ENCODE data around the gene KLF5. TPM values are rescaled to one million over a fixed set of nuclear protein-coding genes. Genes with fewer than 3 reads are reported as not detected.

Gene KLF5
- polyA plus RNA-seq, 3 donors: 1.8 to 6.5 (median 3.6) TPM

- H3K27me3 Mint-ChIP-seq (ENCODE audit: low read depth in 3 of 3): peaks cover 0 to 1% (median 0%) of the 10 kb centered on the region in 3 donors
- H3K9me3 ChIP-seq (replicated peaks in 1 of 2; ENCODE audit: control insufficient read depth in 1 of 2, insufficient read depth in 1 of 2, low read length in 2 of 2): peaks cover 8 to 11% of the 10 kb centered on the region in 2 donors
- no CpG with 5 or more reads among the region's 1 CpG for WGBS (ENCODE audit: insufficient coverage)
- no peak overlapping the region for H3K27ac Mint-ChIP-seq
- no peaks in the 10 kb centered on the region for H3K79me2 ChIP-seq (ENCODE audit: insufficient read depth, low read length)
- intact Hi-C loops (cut with micrococcal nuclease): no loop called here
- no peak overlapping the region for H3K27ac ChIP-seq (ENCODE audit: low read depth in 1 of 2, low read length in 2 of 2)
- no peaks in the 10 kb centered on the region for H3K4me1 ChIP-seq (ENCODE audit: control insufficient read depth in 1 of 2, insufficient read depth in 2 of 2, low read length in 2 of 2)
- DNase-seq: no peak
- H3K27me3 ChIP-seq (ENCODE audit: control insufficient read depth in 2 of 2, insufficient read depth in 2 of 2, low read length in 2 of 2): no peaks in the 10 kb centered on the region
- H3K4me2 ChIP-seq (replicated peaks; ENCODE audit: extremely low read depth, low read length, poor library complexity, severe bottlenecking): no peak overlapping the region
- no peaks in the 10 kb centered on the region for H3K4me1 Mint-ChIP-seq
- no peak overlapping the region for H2AFZ ChIP-seq (ENCODE audit: insufficient read depth, low read depth, low read length, poor library complexity, severe bottlenecking)
- no peaks in the 10 kb centered on the region for H3K36me3 Mint-ChIP-seq
- H4K20me1 ChIP-seq (ENCODE audit: insufficient read depth, low read length): no peaks in the 10 kb centered on the region
- H3K4me3 Mint-ChIP-seq: no peak overlapping the region
- H3K9ac ChIP-seq (ENCODE audit: insufficient read depth, low read length, poor library complexity, severe bottlenecking): no peak overlapping the region
- no peaks in the 10 kb centered on the region for H3K36me3 ChIP-seq (replicated peaks in 1 of 2; ENCODE audit: control insufficient read depth in 1 of 2, insufficient read depth in 2 of 2, low read length in 2 of 2)
- H3K9me3 Mint-ChIP-seq: peaks cover 0 to 28% (median 14%) of the 10 kb centered on the region in 7 donors
- TF ChIP-seq, protein P1, sequence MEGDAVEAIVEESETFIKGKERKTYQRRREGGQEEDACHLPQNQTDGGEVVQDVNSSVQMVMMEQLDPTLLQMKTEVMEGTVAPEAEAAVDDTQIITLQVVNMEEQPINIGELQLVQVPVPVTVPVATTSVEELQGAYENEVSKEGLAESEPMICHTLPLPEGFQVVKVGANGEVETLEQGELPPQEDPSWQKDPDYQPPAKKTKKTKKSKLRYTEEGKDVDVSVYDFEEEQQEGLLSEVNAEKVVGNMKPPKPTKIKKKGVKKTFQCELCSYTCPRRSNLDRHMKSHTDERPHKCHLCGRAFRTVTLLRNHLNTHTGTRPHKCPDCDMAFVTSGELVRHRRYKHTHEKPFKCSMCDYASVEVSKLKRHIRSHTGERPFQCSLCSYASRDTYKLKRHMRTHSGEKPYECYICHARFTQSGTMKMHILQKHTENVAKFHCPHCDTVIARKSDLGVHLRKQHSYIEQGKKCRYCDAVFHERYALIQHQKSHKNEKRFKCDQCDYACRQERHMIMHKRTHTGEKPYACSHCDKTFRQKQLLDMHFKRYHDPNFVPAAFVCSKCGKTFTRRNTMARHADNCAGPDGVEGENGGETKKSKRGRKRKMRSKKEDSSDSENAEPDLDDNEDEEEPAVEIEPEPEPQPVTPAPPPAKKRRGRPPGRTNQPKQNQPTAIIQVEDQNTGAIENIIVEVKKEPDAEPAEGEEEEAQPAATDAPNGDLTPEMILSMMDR (IDR thresholded peaks at IDR 0.05): no peak
- H3K4me3 ChIP-seq (replicated peaks in 1 of 3; ENCODE audit: low read depth in 2 of 3, low read length in 3 of 3): no peak overlapping the region
These were observed 32.0 kb downstream of the KLF5 start for GRCh38 chr13:73090823-73091187.

- no peak overlapping the region for H3K27ac ChIP-seq (ENCODE audit: low read depth in 1 of 2, low read length in 2 of 2)
- TF ChIP-seq, protein P1 (IDR thresholded peaks at IDR 0.05): no peak
- no peak overlapping the region for H3K4me2 ChIP-seq (replicated peaks; ENCODE audit: extremely low read depth, low read length, poor library complexity, severe bottlenecking)
- no peak overlapping the region for H2AFZ ChIP-seq (ENCODE audit: insufficient read depth, low read depth, low read length, poor library complexity, severe bottlenecking)
- H3K27ac Mint-ChIP-seq: no peak overlapping the region
- no peaks in the 10 kb centered on the region for H3K4me1 Mint-ChIP-seq
- no peaks in the 10 kb centered on the region for H3K36me3 Mint-ChIP-seq
- no peak for DNase-seq
- H4K20me1 ChIP-seq (ENCODE audit: insufficient read depth, low read length): no peaks in the 10 kb centered on the region
- no peaks in the 10 kb centered on the region for H3K36me3 ChIP-seq (replicated peaks in 1 of 2; ENCODE audit: control insufficient read depth in 1 of 2, insufficient read depth in 2 of 2, low read length in 2 of 2)
- H3K4me3 Mint-ChIP-seq: no peak overlapping the region
- no peak overlapping the region for H3K4me3 ChIP-seq (replicated peaks in 1 of 3; ENCODE audit: low read depth in 2 of 3, low read length in 3 of 3)
- no peaks in the 10 kb centered on the region for H3K79me2 ChIP-seq (ENCODE audit: insufficient read depth, low read length)
- peaks cover 0 to 19% (median 12%) of the 10 kb centered on the region in 7 donors for H3K9me3 Mint-ChIP-seq
- H3K27me3 ChIP-seq (ENCODE audit: control insufficient read depth in 2 of 2, insufficient read depth in 2 of 2, low read length in 2 of 2): no peaks in the 10 kb centered on the region
- no peak overlapping the region for H3K9ac ChIP-seq (ENCODE audit: insufficient read depth, low read length, poor library complexity, severe bottlenecking)
- H3K4me1 ChIP-seq (ENCODE audit: control insufficient read depth in 1 of 2, insufficient read depth in 2 of 2, low read length in 2 of 2): no peaks in the 10 kb centered on the region
- intact Hi-C loops (cut with micrococcal nuclease): no loop called here
- H3K27me3 Mint-ChIP-seq (ENCODE audit: low read depth in 3 of 3): no peaks in the 10 kb centered on the region
- peaks cover 8% of the 10 kb centered on the region in 2 donors for H3K9me3 ChIP-seq (replicated peaks in 1 of 2; ENCODE audit: control insufficient read depth in 1 of 2, insufficient read depth in 1 of 2, low read length in 2 of 2)
These were observed 34.0 kb downstream of the KLF5 start for GRCh38 chr13:73092829-73093228.
